ENCODE results near the gene CYGB.
A peak's percentile ranks its signal among the peaks of the same experiment; 100 is the strongest.

CYGB gene

DNA sequence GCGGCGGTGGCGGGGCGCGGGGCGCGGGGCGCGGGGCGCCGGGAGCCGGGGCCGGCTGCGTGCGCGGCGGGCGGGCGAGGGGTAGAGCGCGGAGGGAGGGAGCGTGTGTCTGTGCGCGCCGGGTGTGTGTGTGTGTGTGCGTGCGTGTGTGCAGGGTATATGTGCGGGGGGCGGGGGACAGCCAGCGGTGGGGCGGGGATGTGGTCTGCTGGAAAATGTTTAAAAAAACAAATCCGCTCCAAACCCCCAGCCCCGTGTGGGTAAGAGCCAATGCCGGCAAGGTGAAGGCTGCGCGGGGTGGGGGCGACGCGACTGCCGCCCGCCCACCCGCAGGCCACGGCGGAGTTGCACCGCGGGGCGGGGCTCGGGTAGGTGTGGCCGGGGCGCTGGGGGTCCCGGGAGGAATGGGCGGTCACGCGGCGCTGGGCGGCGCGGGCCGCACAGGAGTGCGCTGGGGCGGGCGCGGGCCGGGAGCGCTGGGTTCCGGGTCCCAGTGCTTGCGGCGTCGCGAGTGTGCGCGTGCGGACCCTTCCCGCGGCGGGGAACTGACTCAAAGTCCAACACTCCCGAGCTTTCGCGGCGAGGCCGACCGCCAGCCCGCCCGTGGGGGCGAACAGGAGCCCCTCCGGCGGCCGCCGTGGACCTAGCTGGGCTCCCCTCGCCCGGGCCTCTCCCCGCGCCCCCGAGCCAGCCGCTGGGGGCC lies at the start of gene CYGB:
CYGB (minus strand) TSS at position 132 of the 703 bp plus-strand sequence. CDS start 167 bp downstream, outside the sequence.
- DNase-seq (ENCODE audit: low spot score), result no peak

GRCh38 chr17:76586741-76587487 lies 49.4 kb upstream of the CYGB start:
- DNase-seq (ENCODE audit: low spot score), result no peak

- peak; percentile 54 for DNase-seq (ENCODE audit: low spot score)
Measured at GRCh38 chr17:76585649-76586593, 48.4 kb upstream of the CYGB start, which contains the start of gene ST6GALNAC2. Gene ST6GALNAC2 (minus strand): TSS chr17:76585860. CDS start chr17:76585808, 52 bp downstream.

GRCh38 chr17:76585033-76585648 lies 47.6 kb upstream of the CYGB start:
- no peak for DNase-seq (ENCODE audit: low spot score)

DNA sequence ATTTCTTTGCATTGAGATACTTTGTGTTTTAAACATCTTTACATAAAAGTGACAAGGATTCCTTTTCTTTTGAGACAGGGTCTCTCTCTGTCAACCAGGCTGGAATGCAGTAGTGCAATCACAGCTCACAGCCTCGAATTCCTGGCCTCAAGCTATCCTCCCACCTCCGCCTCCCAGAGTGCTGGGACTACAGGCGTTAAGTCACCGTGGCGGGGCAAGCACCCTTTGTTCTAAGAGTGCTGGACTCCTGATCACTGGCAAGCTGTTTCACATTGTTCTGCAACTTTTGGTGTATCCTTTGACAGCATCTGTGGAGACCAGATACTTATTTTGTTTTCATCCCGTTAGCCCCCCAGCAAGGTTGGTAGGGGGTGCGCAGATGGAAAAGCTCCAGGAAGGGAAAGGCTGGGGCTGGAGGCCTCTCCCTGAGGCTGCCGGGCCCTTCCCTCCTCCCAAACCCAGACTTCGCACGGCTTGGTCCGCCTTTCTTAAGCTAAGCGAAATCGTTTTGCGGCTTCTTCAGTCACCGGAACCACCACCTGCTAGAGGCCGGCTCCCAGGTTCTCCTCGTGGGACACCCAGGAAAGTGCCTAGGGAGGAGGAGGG lies 47.0 kb upstream of the CYGB start:
- no peak for DNase-seq (ENCODE audit: low spot score)

GRCh38 chr17:76582660-76583059 lies 45.2 kb upstream of the CYGB start:
- no peak for DNase-seq (ENCODE audit: low spot score)

- no peak for DNase-seq (ENCODE audit: low spot score)
Measured at GRCh38 chr17:76581515-76581914, 44.0 kb upstream of the CYGB start.

DNA sequence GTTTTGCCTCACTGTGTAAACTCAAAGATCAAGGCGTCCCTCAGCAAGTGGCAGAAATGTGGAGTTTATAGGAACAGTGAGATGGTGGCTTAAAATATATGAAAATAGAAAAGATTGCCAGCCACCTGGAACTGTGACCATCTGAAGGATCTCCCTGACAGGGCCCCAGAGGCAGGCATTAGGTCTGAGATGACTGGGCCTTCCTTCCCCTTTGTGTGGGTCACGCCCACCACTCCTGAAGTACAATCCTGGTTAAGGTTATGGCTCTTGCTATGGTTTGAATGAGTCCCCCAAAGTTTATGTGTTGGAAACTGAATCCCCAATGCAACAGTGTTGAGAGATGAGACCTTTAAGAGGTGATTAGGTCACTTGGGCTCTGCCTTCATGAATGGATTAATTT lies 41.8 kb upstream of the CYGB start:
- DNase-seq (ENCODE audit: low spot score), result no peak

DNA sequence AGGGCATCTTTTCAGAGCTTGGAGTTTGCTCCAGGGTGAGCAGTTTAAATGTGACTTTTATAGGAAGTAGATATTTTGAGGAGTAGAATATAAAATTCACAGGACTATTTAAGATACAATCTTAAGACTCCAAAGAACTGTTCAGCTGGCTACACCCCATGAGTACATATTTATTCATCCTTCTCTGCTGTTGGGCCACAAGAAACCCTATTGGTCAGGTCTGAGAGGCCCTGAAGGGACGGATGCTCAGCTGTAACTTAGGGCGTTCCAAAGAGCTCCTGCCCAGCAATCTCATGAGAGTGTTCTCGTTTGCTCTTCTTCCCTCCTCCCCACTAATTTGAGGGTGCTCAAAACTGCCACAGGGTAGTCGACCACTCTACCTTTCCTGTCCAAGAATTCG lies 40.9 kb upstream of the CYGB start:
- DNase-seq (ENCODE audit: low spot score), result peak; percentile 44

GRCh38 chr17:76577876-76578275 lies 40.4 kb upstream of the CYGB start:
- DNase-seq (ENCODE audit: low spot score), result no peak

- no peak for DNase-seq (ENCODE audit: low spot score)
Measured at GRCh38 chr17:76576189-76576588, 38.7 kb upstream of the CYGB start.

- no peak for DNase-seq (ENCODE audit: low spot score)
Measured at GRCh38 chr17:76575570-76575969, 38.1 kb upstream of the CYGB start.

DNA sequence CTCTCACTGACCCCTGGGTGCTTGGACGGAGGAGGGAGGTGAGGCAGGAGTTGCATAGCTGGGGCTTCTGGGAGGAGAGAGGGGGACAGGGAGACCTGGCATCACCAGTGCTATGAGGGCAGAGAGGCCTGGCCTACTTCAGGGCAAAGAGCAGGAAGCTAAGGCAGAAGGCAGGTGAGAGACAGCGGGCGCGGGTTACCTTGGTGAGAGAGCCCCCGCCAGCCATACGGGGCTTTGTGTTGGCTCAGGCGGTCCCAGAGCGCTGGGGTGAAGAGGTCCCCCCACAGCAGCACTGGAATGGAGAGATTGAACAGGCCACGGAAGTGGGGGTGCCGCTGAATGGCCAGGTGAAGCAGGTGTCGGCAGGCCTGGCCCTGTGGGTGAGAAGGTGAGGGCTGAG lies 36.7 kb upstream of the CYGB start:
- no peak for DNase-seq (ENCODE audit: low spot score)

DNA sequence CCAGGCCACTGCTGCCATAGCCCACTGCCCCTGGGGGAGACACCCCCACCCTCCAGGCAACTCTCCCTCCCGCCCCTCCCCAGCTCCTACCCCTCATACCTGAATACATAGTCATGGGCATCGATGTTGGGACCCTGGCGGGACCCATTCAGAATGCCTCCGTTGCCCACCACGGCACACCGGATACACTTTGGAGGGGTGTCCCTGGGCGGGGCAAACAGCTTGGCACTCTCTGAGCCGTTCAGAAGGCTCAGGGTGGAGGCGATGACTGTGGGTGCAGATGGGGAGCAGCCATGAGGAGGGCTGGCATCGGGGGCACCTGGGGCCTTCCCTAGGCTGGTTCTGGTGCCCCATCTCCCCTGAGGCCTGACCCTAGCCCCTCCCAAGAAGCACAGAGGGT lies 35.6 kb upstream of the CYGB start:
- DNase-seq (ENCODE audit: low spot score), result no peak

DNA sequence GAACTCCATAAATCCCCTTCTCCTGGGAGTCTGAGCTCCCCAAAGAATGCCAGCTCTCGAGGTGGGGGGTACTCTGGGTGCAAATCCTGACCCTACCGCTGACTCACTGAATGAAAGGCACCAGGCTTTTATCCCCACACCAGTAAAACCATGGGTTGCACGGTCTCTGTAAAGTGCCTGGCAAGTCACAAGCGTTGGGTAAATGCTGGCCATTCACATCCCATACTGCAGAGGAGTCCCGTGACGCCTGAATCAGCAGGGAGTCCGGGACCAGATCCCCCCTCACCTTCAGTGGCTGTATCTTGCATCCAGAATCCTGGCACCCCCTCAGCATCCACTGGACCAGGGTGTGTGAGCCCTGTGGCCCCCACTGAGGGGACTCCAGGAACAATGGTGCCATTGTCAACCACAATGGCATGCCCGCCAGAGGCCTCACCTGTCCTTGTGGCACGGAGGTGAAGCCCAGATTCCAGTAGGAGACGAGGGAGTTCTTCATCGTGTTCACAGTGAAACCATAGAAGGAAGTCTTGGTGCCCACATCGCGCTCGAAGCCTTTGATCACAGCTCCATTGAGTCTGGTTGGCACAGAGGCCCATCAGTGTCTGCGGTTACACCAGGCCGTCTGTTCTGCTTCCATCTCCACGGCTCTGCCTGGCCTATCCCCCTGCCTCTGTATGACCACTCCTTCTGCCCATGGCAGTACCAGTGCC lies 34.8 kb upstream of the CYGB start:
- DNase-seq (ENCODE audit: low spot score), result no peak

DNA sequence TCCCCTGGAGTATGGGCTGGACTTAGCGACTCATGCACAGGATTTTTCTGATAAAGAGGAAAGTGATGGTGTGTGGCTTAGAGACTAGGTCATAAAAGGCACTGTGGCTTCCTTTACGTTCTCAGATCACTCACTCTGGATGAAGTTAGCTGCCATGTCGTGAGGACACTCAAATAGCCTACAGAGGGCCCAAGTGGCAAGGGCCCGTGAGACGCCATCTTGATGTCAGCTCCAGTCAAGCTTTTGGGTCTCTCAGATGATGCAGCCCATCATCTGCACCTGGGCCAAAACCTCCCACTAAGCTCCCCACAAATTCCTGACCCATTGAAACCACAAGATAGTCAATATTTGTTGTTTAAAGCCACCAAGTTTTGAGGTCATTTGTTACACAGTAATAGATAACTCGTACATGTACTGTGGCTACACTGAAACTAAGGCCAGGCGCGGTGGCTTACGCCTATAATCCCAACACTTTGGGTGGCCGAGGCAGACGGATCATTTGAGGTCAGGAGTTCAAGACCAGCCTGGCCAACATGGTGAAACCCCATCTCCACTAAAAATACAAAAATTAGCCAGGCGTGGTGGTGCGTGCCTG lies 33.5 kb upstream of the CYGB start:
- no peak for DNase-seq (ENCODE audit: low spot score)

- DNase-seq (ENCODE audit: low spot score), result no peak
Measured at GRCh38 chr17:76570457-76570856, 32.9 kb upstream of the CYGB start.

DNA sequence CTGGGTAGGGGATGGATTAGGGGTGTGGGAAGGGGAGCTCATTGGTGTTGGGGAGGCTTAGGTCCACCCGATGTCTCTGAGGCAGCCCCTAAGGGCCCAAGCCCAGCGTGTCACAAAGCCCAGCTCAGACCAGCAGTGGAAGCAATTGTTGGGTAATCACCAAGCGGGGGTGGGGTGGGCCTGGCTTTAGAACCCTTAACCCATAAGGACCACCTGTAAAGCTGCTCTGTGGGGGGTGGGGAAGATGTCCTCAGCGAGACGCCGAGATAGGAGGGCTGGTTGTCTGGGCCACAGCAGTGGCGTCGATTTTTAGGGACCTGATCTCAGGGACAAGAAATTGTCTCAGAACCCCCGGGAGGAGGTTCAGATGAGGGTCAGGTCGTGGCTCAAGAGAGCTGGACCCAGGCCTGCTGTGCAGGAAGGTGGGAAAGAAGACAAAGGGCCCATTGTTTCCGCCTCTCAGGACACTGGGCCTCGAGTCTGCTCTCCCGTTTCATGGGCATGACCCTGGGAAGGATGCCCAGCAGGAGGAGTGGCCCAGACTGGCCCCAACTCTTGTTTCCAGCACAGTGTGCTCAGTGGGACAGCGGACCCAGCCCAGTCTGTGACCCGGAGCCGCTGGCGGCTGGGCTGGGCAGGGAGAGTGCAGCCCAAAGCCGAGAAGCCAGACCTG lies 32.2 kb upstream of the CYGB start:
- no peak for DNase-seq (ENCODE audit: low spot score)

GRCh38 chr17:76568811-76569221 lies 31.3 kb upstream of the CYGB start:
- DNase-seq (ENCODE audit: low spot score), result no peak

Data from AG08395 (cell line).